K562 (cell line): ENCODE measurements around the gene OR52A5. TPM values are rescaled to one million over a fixed set of nuclear protein-coding genes. Genes with fewer than 3 reads are reported as not detected.

Source experiments
- ATAC-seq: fragments of 200-7000 bp; cut with Tn5 transposase; 3 replicates; pipeline ENCODE4 v1.9.1; 2020; ENCODE audit warnings: moderate library complexity
- BruUV-seq: library from RNA; stranded (reverse); fragments of 400-500 nt; replicated peaks from 2 replicates; lab custom pipeline; 2021; lab: Mats Ljungman, UMichigan
- CTCF ChIA-PET: fragments of 300-600 bp; formaldehyde crosslinking; extraction: SDS; loops from one replicate; lab custom pipeline; 2021; ENCODE audit warnings: low intra/inter-chr PET ratio; lab: Yijun Ruan, JAX
- POLR2A ChIA-PET: fragments of 300-600, 350-650 bp; sonication (Branson Sonifier 250); formaldehyde crosslinking; extraction: SDS; loops from one replicate; lab custom pipeline; 2021; ENCODE audit warnings: antibody characterized with exemption, inconsistent platforms; lab: Yijun Ruan, JAX
- DNase-seq, 4 experiments: peaks; one replicate each; pipeline versions ENCODE4 v3.0.0 to v3.0.0-alpha.2; 2011 to 2018; ENCODE audit warnings: low spot score in 3 of 4, mixed read lengths in 3 of 4; ENCODE audit errors: extremely low read depth in 1 of 4
- FAIRE-seq: peaks from 2 replicates; lab custom pipeline; 2011; peaks lifted over from hg19 to GRCh38; lab: Jason Lieb, UNC
- H2AFZ ChIP-seq: 2 replicates; pipeline ENCODE4 v1.6.0; 2011; ENCODE audit warnings: low read depth, low read length, control low read depth, inconsistent platforms
- H3K27ac ChIP-seq: fragments of 200-600 bp; 3 replicates; pipeline ENCODE4 v1.8.0; 2011; ENCODE audit warnings: low read depth, mild to moderate bottlenecking, control low read depth, inconsistent platforms, low read length, moderate library complexity, mixed read lengths; ENCODE audit errors: extremely low read depth
- H3K27me3 ChIP-seq, 2 experiments: fragments of 300-600 bp in 1 of 2; 2 replicates in 1 of 2; 3 replicates in 1 of 2; pipeline versions ENCODE4 v1.6.0 to v1.8.0; 2011; ENCODE audit warnings: inconsistent platforms in 2 of 2, low read length in 2 of 2, mild to moderate bottlenecking in 1 of 2, mixed read lengths in 1 of 2, moderate library complexity in 1 of 2; ENCODE audit not compliant: control insufficient read depth in 2 of 2, insufficient read depth in 2 of 2
- H3K36me3 ChIP-seq: fragments of 300-600 bp; 3 replicates; pipeline ENCODE4 v1.8.0; 2011; ENCODE audit warnings: mild to moderate bottlenecking, low read length, inconsistent platforms; ENCODE audit not compliant: control insufficient read depth, insufficient read depth
- H3K4me1 ChIP-seq, 2 experiments: fragments of 200-600 bp in 1 of 2; replicated peaks in 1 of 2; 2 replicates in 1 of 2; 3 replicates in 1 of 2; pipeline versions ENCODE4 v1.5.1 to v1.8.0; 2011; ENCODE audit warnings: inconsistent platforms in 2 of 2, low read length in 2 of 2, mild to moderate bottlenecking in 1 of 2, mixed read lengths in 1 of 2, moderate library complexity in 1 of 2; ENCODE audit not compliant: control insufficient read depth in 2 of 2, insufficient read depth in 2 of 2
- H3K4me2 ChIP-seq: 2 replicates; pipeline ENCODE4 v1.6.1; 2011; ENCODE audit warnings: low read length, control low read depth, inconsistent platforms, mixed read lengths; ENCODE audit not compliant: insufficient read depth
- H3K4me3 ChIP-seq: fragments of 200-600 bp; sonication (generic), shearing (Covaris generic); 2 replicates; pipeline ENCODE4 v1.5.1; 2016; ENCODE audit warnings: control low read depth, inconsistent platforms
- H3K79me2 ChIP-seq: fragments of 200-600 bp; 3 replicates; pipeline ENCODE4 v1.8.0; 2011; ENCODE audit warnings: low read length, inconsistent platforms; ENCODE audit not compliant: control insufficient read depth, insufficient read depth
- H3K9ac ChIP-seq, 2 experiments: 2 replicates each; pipeline versions ENCODE4 v1.6.0 to v1.6.1; 2011; ENCODE audit warnings: low read depth in 2 of 2, low read length in 2 of 2, control low read depth in 1 of 2, inconsistent platforms in 1 of 2, mild to moderate bottlenecking in 1 of 2, mixed read lengths in 1 of 2; ENCODE audit not compliant: insufficient read depth in 1 of 2
- H3K9me1 ChIP-seq: one replicate; pipeline ENCODE4 v1.6.0; 2011; ENCODE audit warnings: inconsistent platforms, mild to moderate bottlenecking, low read length, moderate library complexity; ENCODE audit not compliant: control insufficient read depth, insufficient read depth
- H3K9me3 ChIP-seq: replicated peaks from 2 replicates; pipeline ENCODE4 v1.5.1; 2011; ENCODE audit warnings: low read depth, low read length, inconsistent platforms; ENCODE audit not compliant: control insufficient read depth, insufficient read depth
- H4K20me1 ChIP-seq: replicated peaks from 2 replicates; pipeline ENCODE4 v1.6.1; 2011; ENCODE audit warnings: low read length, inconsistent platforms, mixed read lengths; ENCODE audit not compliant: control insufficient read depth, insufficient read depth
- ATF1 ChIP-seq, 2 experiments: fragments of 450-650 bp in 1 of 2; IDR thresholded peaks; 2 replicates each; pipeline ENCODE4 v1.6.1; 2016; ENCODE audit warnings: missing compliant biosample characterization in 1 of 2, missing genetic modification characterization in 1 of 2
- CC2D1A ChIP-seq: fragments of 450-650 bp; IDR thresholded peaks from 2 replicates; pipeline ENCODE4 v1.6.1; 2017; ENCODE audit warnings: mild to moderate bottlenecking
- CREBBP ChIP-seq: IDR thresholded peaks from one replicate; pipeline ENCODE4 v1.6.1; 2012; ENCODE audit warnings: low read depth, mild to moderate bottlenecking, control low read depth, inconsistent platforms, low read length
- DEAF1 ChIP-seq: fragments of 450-650 bp; formaldehyde crosslinking; IDR thresholded peaks from 2 replicates; pipeline ENCODE4 v1.4.0; 2020; ENCODE audit warnings: mild to moderate bottlenecking, moderate library complexity
- GTF2F1 ChIP-seq: IDR thresholded peaks from 2 replicates; pipeline ENCODE4 v1.6.1; 2011; ENCODE audit warnings: low read depth, low read length, improper control_type of control experiment
- PHB ChIP-seq: fragments of 250-450 bp; sonication (Bioruptor Pico); IDR thresholded peaks from 2 replicates; pipeline ENCODE4 v1.5.0; 2021
- STAT5B ChIP-seq: fragments of 250-450 bp; sonication (Bioruptor Pico); IDR thresholded peaks from 2 replicates; pipeline ENCODE4 v1.8.0; 2021; ENCODE audit warnings: mild to moderate bottlenecking, inconsistent platforms
- TAF15 ChIP-seq: fragments of 200-400 bp; formaldehyde crosslinking; IDR thresholded peaks from 2 replicates; pipeline ENCODE4 v1.6.1; 2017; ENCODE audit warnings: mild to moderate bottlenecking, low read depth, low read length, moderate library complexity
- WGBS: fragments of 100-300 bp; shearing (Covaris generic); methylation state at CpG from one replicate; pipeline ENCODE4 v1.1.6; 2016; ENCODE audit warnings: low coverage, mixed read lengths; ENCODE audit not compliant: insufficient coverage; ENCODE audit errors: missing lambda C conversion rate; 5-methylcytosine and 5-hydroxymethylcytosine counted together
- in situ Hi-C: fragments of 300-500 bp; cut with MboI; formaldehyde crosslinking; loops from 4 replicates; pipeline ENCODE4 v1.15.0; 2018; ENCODE audit warnings: inconsistent platforms, mixed read lengths
- intact Hi-C: fragments of 100-400 bp; cut with micrococcal nuclease; formaldehyde crosslinking; loops from 2 replicates; pipeline ENCODE4 v1.14.2; 2022
- polyA plus RNA-seq, 8 experiments: library from polyadenylated mRNA; depleted of rRNA in 4 of 8; stranded (reverse) in 5 of 8; unstranded in 3 of 8; fragments of >200 nt; fragmentation: Nextera tagmentation in 2 of 8; fragmentation: Illumina TruSeq in 1 of 8; extraction: Ambion mirVana in 2 of 8; extraction: Trizol in 1 of 8; gene quantifications; 2 replicates each; pipeline versions ENCODE4 v1.2.1 to v1.2.3, GENCODE V29; 2011 to 2014; ENCODE audit warnings: inconsistent platforms in 1 of 8, missing spikeins in 1 of 8
- total RNA-seq, 7 experiments: library from RNA; depleted of rRNA in 6 of 7; stranded (reverse); fragments of >200 nt in 6 of 7; fragmentation: Illumina TruSeq in 2 of 7; extraction: Trizol in 2 of 7; gene quantifications; 2 replicates each; pipeline versions ENCODE4 v1.2.1 to v1.2.3, GENCODE V29; 2011 to 2021; ENCODE audit warnings: low replicate concordance in 1 of 7
- TF ChIP-seq, protein P1 (sequence below), 2 experiments: fragments of 450-650 bp in 1 of 2; sonication (generic) in 1 of 2; formaldehyde crosslinking in 1 of 2; IDR thresholded peaks; 2 replicates each; pipeline versions ENCODE4 v1.7.1 to v1.9.0; 2016 to 2022; ENCODE audit warnings: inconsistent platforms in 1 of 2, mild to moderate bottlenecking in 1 of 2, missing genetic modification reagents in 1 of 2

The OR52A5 gene
- total and polyA plus RNA-seq, 9 of the 15 experiments (the other 6 are each of a cell fraction or from before 2014, with no cell fraction given): 0.04 to 1.1 (median 0.94) TPM; not detected in 6

- DNase-seq (no peak), FAIRE-seq (no peak), ATAC-seq (no peak)
- CTCF ChIA-PET: no interaction called here
- Histone ChIP-seq H3K4me2 (no peak overlapping the region), H3K4me1 (peaks cover 3 to 7% of the 10 kb centered on the region in 2 experiments; a peak in 3 of 5 replicates), H3K9me3 (no peaks in the 10 kb centered on the region), H3K9me1 (no peaks in the 10 kb centered on the region), H3K36me3 (no peaks in the 10 kb centered on the region), H4K20me1 (no peaks in the 10 kb centered on the region), H3K27me3 (no peaks in the 10 kb centered on the region), H3K9ac (no peak overlapping the region), H2AFZ (no peak overlapping the region), H3K79me2 (no peaks in the 10 kb centered on the region), H3K4me3 (no peak overlapping the region), H3K27ac (no peak overlapping the region)
- intact Hi-C loops: no loop called here
- in situ Hi-C loops: no loop called here
- POLR2A ChIA-PET: no interaction called here
- BruUV-seq: no TSS peak
- 95% methylated on average over 7 of the region's 7 CpGs for WGBS
- TF ChIP-seq PHB (CRISPR knock-in tag) (no peak), DEAF1 (CRISPR knock-in tag) (no peak), STAT5B (CRISPR knock-in tag) (no peak), TAF15 (no peak), CREBBP (no peak), CC2D1A (peak; percentile 55; the same call in 1 of the 2 replicates), GTF2F1 (no peak), ATF1 (CRISPR knock-in tag; IDR thresholded peaks at IDR 0.05) (no peak), ATF1 (tag; IDR thresholded peaks at IDR 0.05) (no peak)
- TF ChIP-seq, protein P1, sequence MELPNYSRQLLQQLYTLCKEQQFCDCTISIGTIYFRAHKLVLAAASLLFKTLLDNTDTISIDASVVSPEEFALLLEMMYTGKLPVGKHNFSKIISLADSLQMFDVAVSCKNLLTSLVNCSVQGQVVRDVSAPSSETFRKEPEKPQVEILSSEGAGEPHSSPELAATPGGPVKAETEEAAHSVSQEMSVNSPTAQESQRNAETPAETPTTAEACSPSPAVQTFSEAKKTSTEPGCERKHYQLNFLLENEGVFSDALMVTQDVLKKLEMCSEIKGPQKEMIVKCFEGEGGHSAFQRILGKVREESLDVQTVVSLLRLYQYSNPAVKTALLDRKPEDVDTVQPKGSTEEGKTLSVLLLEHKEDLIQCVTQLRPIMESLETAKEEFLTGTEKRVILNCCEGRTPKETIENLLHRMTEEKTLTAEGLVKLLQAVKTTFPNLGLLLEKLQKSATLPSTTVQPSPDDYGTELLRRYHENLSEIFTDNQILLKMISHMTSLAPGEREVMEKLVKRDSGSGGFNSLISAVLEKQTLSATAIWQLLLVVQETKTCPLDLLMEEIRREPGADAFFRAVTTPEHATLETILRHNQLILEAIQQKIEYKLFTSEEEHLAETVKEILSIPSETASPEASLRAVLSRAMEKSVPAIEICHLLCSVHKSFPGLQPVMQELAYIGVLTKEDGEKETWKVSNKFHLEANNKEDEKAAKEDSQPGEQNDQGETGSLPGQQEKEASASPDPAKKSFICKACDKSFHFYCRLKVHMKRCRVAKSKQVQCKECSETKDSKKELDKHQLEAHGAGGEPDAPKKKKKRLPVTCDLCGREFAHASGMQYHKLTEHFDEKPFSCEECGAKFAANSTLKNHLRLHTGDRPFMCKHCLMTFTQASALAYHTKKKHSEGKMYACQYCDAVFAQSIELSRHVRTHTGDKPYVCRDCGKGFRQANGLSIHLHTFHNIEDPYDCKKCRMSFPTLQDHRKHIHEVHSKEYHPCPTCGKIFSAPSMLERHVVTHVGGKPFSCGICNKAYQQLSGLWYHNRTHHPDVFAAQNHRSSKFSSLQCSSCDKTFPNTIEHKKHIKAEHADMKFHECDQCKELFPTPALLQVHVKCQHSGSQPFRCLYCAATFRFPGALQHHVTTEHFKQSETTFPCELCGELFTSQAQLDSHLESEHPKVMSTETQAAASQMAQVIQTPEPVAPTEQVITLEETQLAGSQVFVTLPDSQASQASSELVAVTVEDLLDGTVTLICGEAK (IDR thresholded peaks at IDR 0.05): no peak
- TF ChIP-seq, protein P1 (CRISPR knock-in tag; IDR thresholded peaks at IDR 0.05): no peak
Measured at GRCh38 chr11:5174934-5175333, 36.8 kb upstream of the OR52A5 start.
